ENCODE data around the gene NEURL1B.

DNA sequence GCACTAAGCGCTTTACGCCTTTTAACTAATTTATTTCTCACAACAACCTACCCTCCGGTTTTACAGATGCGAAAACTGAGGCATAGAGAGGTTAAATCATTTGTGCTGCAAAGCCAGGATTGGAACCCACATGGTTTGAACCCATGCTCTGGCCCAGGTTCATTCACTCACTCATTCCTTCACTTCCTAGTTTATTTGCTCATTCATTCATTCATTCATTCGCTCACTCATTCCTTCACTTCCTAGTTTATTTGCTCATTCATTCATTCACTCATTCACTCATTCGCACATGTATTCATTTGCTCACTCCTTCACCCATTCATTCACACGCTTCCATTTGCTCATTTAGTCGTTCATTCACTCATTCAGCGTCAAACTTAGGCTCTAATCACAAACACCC, 29.4 kb downstream of the NEURL1B start:
- TF ChIP-seq, protein P1, sequence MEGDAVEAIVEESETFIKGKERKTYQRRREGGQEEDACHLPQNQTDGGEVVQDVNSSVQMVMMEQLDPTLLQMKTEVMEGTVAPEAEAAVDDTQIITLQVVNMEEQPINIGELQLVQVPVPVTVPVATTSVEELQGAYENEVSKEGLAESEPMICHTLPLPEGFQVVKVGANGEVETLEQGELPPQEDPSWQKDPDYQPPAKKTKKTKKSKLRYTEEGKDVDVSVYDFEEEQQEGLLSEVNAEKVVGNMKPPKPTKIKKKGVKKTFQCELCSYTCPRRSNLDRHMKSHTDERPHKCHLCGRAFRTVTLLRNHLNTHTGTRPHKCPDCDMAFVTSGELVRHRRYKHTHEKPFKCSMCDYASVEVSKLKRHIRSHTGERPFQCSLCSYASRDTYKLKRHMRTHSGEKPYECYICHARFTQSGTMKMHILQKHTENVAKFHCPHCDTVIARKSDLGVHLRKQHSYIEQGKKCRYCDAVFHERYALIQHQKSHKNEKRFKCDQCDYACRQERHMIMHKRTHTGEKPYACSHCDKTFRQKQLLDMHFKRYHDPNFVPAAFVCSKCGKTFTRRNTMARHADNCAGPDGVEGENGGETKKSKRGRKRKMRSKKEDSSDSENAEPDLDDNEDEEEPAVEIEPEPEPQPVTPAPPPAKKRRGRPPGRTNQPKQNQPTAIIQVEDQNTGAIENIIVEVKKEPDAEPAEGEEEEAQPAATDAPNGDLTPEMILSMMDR (IDR thresholded peaks at IDR 0.05; ENCODE audit: poor library complexity), result no peak
- TF ChIP-seq EZH2phosphoT487 (IDR thresholded peaks at IDR 0.05; ENCODE audit: low read depth, severe bottlenecking, unreplicated experiment) (no peak), EZH2 (IDR thresholded peaks at IDR 0.05; ENCODE audit: borderline replicate concordance) (no peak)

All from hepatocyte (in vitro differentiated cells).